Neural crest cell (in vitro differentiated cells): Measurements from ENCODE around the gene C17orf78. TPM values are rescaled to one million over a fixed set of nuclear protein-coding genes. Genes with fewer than 3 reads are reported as not detected.
"Not testable (repeated sequence)": the region's sequence is repeated elsewhere in the genome, so short reads cannot be mapped to it uniquely, and the experiment has no call there.

ENCODE experiments used
- DNase-seq: peaks from one replicate; pipeline ENCODE4 v3.0.0; 2021; ENCODE audit warnings: low read depth, mixed read lengths, low spot score
- H3K27ac Mint-ChIP-seq: one replicate; pipeline ENCODE4 v1.8.0; 2021; ENCODE audit warnings: mild to moderate bottlenecking, mixed read lengths; ENCODE audit not compliant: unreplicated experiment
- H3K27me3 Mint-ChIP-seq: 2 replicates; pipeline ENCODE4 v1.8.0; 2021; ENCODE audit warnings: low read depth, mild to moderate bottlenecking, mixed read lengths
- H3K36me3 Mint-ChIP-seq: 2 replicates; pipeline ENCODE4 v1.8.0; 2021; ENCODE audit warnings: low read depth, mild to moderate bottlenecking, mixed read lengths
- H3K4me1 Mint-ChIP-seq: 2 replicates; pipeline ENCODE4 v1.8.0; 2021; ENCODE audit warnings: mixed read lengths
- H3K4me3 Mint-ChIP-seq: one replicate; pipeline ENCODE4 v1.8.0; 2021; ENCODE audit warnings: mild to moderate bottlenecking, mixed read lengths
- H3K9me3 Mint-ChIP-seq: 2 replicates; pipeline ENCODE4 v1.8.0; 2021; ENCODE audit warnings: mixed read lengths
- CTCF ChIP-seq: fragments of 200-600 bp; sonication (generic); conservative IDR thresholded peaks from 2 replicates; pipeline ENCODE4 v1.5.0; 2021; ENCODE audit warnings: antibody characterized with exemption, mild to moderate bottlenecking
- total RNA-seq: library from RNA; stranded (reverse); gene quantifications from 2 replicates; pipeline ENCODE4 v1.2.1, GENCODE V29; 2021

The C17orf78 gene
- total RNA-seq, 1 donor from 2014 or later = not detected

- H3K27me3 Mint-ChIP-seq = no peaks in the 10 kb centered on the region
These were observed 64.6 kb downstream of the C17orf78 start for GRCh38 chr17:37440424-37440823.

GRCh38 chr17:37441369-37442014, 65.7 kb downstream of the C17orf78 start:
- not testable (repeated sequence) for H3K4me3 Mint-ChIP-seq, H3K27ac Mint-ChIP-seq, H3K9me3 Mint-ChIP-seq, H3K27me3 Mint-ChIP-seq, DNase-seq, H3K4me1 Mint-ChIP-seq
- peaks cover 14% of the 10 kb centered on the region for H3K36me3 Mint-ChIP-seq

More at GRCh38 chr17:37440424-37440823, 64.6 kb downstream of the C17orf78 start:
- Mint-ChIP-seq H3K4me1 (no peaks in the 10 kb centered on the region), H3K27ac (no peak overlapping the region), H3K4me3 (no peak overlapping the region), H3K36me3 (peaks cover 14% of the 10 kb centered on the region), H3K9me3 (no peaks in the 10 kb centered on the region)
- DNase-seq = no peak
- no peak for TF ChIP-seq CTCF

Other genes with a start within 250 kb of the C17orf78 start
- gene ACACA, start 30.9 kb downstream of the C17orf78 start, total RNA-seq = 193 and 211 TPM in 2 replicates
- gene TADA2A, start 30.9 kb downstream of the C17orf78 start, total RNA-seq = 31.0 and 36.5 TPM in 2 replicates
- gene DUSP14, start 113.9 kb downstream of the C17orf78 start, total RNA-seq = 21.0 and 21.5 TPM in 2 replicates
- 43.0 and 50.6 TPM in 2 replicates for gene SYNRG, start 233.4 kb downstream of the C17orf78 start, total RNA-seq